GM18499 (cell line): ENCODE data around the gene TGOLN2.
"Not testable (repeated sequence)": the region's sequence is repeated elsewhere in the genome, so short reads cannot be mapped to it uniquely, and the experiment has no call there.

Source experiments
- ATAC-seq: cut with Tn5 transposase; IDR thresholded peaks from one replicate; pipeline ENCODE4 v1.9.1; 2021; ENCODE audit warnings: moderate number of reproducible peaks; ENCODE audit not compliant: insufficient read depth, unreplicated experiment

Gene TGOLN2

DNA sequence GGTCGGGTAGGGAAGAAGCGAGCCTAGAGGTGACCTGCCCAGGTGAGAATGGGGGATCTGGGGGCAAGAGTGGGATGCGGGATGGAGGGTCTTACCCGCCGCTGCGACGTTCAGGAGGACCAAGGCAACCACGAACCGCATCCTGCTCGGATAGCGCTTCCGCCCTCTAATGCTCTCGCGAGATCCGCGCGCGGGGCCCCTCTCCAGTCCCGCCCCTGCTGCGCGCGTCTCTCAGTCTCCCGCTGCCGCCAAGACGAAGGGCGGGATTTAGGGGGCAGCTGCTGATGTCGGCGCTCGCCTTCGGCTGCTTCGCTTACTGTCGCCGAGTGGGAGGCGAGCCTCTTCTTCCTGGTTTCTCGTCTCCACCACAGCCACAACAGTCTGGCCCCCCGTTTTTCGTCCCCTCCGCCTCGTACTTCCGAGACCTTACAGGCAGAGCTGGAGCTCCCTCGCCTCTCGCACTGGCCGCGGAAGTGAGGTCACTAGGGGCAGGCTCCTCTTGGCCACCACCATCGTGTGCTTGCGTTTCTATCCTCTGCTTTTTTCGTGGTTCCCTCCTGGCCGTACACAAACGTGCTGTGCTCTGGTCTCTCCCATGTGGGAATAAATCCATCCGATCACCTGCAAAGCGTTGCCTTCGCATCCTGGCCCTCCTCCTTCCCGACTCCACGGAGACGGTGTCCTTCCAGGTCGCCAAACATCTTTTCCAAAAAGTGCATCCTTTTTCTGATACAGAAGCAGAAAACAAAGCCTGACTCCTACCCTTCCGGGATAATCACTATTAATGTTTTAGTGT lies at the start of gene TGOLN2:
Gene TGOLN2 (minus strand): TSS at position 168 of the 796 bp plus-strand sequence. CDS start 27 bp downstream, at position 141.
- peak; percentile 56 for ATAC-seq

DNA sequence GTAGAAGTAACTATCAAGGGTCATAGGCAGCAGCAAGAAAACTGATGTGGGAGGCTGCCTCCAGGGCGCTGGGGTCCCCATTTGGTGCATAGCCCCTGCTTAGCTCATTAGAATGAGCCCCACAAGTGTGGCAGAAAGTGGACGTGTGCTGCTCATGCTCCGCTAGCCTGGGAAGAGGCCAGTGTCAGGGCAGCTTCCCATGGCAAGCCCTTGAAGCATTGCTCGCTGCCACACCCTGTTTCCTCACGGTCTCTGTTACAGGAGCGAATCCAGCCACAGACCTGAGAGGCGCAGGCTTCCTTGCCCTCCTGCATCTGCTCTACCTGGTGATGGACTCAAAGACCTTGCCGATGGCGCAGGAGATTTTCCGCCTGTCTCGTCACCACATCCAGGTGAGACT lies 49.3 kb upstream of the TGOLN2 start:
- no peak for ATAC-seq

DNA sequence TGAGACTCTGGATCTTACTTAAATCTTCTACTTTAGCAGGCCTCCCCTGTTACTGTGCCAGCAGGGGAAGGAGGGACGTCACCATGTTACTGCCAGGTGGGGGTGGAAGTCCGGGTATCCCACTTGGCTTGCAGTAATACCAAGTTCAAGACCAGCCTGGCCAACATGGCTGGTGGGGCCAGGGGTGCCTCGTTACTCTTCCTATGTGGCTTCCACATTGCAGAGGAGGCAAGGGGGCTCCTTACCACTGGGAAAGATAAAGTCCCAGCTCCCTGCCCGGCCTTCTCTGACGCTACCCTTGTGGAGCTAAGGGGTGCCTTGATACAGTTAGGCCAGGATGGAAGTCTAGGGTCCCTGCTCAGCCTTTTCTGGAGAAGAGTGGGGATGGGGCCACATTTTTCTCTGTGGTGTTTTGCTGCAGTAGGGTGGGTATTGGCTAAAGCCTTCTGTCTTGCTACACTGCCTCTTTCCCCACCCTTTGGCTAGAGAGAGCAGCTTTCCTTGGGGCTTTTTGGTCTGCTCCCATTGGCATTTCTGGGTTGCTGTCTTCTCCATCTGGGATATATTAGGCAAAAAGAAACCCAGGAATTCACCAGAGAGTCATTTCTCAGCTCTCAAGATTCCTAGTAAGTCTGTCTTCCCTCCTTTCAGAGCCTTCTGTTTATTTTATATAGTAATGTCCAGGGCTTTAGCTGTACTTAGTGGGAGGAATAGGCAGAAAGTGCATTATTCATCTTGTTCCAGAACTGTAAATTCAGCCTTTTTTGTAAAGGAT lies 48.7 kb upstream of the TGOLN2 start:
- ATAC-seq: no peak

DNA sequence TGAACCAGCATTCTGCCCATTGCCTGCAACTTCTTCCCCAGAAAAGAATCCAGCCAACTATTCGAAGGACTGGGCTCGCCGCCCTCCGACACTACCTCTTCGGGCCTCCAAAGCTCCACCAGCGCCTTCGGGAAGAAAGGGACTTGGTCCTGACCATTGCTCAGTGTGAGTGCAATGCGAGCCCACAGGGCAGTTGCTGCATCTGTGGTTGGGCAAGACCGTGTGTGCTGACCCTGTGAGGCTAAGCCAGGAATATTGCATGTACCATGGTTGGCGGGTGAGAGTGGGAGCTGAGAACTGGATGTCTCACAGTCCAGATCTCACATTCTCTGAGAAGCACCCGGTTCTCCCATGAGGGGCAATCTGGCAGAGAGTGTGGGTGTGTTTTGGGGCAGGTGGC lies 43.3 kb upstream of the TGOLN2 start:
- ATAC-seq: no peak

DNA sequence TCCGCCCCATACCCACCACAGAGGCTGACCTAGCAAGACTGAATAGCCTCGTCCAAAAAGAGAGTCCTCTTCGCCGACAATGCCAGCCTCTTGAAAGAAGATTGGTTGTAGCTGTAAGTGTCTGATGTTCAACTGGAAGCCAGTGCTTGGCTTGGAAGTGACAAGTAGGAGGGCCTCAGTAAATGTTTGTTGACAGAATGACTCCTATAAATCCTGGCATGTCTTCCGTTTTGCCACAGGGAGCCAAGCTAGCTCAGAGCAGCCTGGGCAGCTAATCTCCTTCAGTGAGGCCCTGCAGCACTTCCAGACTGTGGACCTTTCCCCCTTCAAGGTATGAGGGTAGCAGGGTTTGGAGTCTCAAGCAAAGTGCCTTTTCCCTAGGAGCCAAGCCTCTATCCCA lies 41.7 kb upstream of the TGOLN2 start:
- no peak for ATAC-seq

DNA sequence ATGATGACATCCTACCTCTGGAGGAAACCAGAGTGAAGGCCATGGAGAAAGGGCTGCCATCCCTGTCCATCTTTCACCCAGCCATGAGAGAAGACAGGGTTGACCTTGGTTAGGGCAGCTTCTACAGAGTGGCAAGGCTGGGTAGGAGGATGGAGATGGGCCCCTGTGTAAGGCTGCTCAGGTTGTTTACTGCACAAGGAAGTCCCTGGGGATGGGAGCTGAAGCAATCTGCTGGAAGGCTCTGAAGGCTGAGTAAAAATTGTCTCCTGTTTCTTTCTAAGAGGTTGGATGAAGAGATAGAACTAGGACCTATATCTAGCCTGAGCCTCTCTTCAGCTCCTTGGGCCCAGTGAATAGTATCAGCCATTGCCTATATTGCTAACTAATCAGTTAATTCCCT lies 41.1 kb upstream of the TGOLN2 start:
- ATAC-seq: no peak

DNA sequence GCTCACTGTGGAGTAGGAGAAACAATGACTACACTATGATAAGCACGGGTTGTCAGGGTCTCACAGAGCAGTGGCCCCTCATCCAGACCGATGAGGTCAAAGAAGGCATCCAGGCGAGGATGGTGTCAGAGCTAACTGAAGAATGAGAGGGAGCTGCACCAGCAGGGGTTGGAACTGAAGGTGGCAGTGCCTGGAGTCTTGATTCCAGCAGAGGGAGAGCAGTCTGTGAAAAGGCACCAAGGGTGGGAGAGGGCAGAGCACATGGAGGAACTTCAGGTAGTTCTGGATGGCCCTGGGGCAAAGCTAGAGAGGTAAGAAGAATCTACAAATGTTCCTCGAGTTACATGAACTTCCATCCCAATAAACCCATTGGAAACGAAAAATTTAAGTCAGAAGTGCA lies 39.4 kb upstream of the TGOLN2 start:
- no peak for ATAC-seq

DNA sequence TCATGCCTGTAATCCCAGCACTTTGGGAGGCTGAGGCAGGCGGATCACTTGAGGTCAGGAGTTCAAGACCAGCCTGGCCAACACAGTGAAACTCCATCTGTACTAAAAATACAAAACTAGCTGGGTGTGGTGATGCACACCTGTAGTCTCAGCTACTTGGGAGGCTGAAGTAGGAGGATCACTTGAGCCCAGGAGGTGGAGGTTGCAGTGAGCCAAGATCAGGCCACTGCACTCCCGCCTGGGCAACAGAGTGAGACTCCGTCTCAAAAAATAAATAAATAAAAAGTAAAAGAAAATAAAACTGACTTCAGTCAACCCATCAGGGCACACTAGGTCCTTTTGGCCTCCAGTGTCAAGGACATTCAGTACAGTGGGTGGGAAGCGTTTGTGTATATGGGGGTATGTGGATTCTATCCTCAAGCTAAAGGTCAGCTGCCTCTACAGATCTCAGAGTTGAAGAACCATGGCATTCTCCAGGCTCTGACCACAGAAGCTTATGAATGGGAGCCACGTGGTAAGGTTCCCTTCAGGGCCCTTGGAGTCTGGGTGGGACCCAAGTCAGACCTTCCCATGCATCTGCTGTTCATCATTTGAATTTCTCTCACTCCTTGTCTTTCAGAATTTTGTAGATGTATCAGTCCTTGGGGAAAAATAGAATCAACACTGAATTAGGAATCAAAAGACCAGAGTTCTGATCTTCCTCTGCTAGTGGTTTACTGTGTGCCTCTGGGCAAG lies 35.0 kb upstream of the TGOLN2 start:
- not testable (repeated sequence) for ATAC-seq

DNA sequence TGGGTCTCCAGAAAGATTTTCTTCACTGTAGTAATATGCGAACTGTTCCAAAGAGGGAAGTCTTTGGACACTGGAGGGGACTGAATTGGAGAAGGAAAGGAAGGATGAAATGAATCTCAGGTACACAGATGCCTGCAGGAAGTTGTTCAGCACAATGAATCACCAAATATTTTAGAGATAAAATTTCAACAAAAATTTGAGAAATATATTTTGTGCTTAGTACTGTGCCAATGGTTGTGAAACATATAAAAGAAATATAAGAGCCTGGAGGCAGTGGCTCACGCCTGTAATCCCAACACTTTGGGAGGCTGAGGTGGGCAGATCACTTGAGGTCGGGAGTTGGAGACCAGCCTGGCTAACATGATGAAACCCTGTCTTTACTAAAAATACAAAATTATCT lies 29.9 kb upstream of the TGOLN2 start:
- no peak for ATAC-seq

DNA sequence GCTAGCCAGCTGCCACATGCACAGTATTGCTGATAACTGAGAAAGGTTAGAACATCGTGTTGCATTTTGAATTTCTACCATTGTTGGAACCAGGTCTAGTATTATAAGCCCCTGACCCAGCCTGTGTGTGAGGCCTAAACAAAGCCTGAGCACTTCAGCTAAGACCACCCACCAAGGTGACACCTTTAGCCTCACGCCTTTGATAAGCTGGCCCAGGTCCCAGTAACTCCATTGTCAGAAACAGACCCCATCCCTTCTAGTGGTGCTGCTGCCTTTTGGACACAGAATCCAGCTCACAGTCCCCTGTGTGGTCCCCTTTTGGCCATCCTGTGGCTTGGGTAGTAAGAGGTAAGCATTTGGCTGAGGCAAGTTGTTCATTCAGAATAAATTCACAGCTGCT lies 28.4 kb upstream of the TGOLN2 start:
- ATAC-seq: no peak

DNA sequence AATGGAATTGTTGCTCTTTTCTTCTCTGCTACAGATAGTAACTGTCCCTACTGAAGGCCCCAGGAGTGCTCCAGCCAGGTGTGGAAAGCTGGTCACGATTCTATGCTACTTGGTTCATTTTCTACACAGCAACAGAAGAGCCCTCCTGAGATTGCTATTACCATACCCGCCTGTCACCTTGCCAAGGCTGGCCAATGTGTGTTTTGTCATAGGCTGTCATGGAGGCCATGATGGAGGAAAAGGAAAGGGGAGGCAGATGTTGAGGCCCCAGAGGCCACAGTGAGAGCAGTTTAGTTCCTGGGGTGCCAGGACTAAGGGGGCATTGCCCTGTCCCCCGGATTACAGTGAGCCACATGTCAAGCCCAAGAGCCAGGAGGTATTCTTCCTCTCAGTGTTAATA lies 27.7 kb upstream of the TGOLN2 start:
- ATAC-seq: no peak

DNA sequence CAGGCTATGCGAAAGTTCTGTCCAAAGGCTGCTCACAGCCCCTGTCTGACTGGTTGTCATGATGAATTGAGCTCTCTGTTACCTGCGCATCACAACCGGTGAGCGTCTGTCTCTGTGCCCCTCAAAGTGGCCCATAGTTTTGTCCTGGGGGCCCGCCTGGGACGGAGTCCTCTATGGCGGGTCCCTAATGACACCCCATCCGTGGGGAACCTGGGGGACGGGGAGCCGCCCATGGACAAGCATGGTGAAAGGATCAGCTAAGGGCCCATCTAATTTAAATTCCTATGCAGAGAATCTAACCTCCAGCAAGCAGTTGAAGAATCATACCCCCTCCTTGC lies 27.3 kb upstream of the TGOLN2 start:
- ATAC-seq: peak; percentile 5

DNA sequence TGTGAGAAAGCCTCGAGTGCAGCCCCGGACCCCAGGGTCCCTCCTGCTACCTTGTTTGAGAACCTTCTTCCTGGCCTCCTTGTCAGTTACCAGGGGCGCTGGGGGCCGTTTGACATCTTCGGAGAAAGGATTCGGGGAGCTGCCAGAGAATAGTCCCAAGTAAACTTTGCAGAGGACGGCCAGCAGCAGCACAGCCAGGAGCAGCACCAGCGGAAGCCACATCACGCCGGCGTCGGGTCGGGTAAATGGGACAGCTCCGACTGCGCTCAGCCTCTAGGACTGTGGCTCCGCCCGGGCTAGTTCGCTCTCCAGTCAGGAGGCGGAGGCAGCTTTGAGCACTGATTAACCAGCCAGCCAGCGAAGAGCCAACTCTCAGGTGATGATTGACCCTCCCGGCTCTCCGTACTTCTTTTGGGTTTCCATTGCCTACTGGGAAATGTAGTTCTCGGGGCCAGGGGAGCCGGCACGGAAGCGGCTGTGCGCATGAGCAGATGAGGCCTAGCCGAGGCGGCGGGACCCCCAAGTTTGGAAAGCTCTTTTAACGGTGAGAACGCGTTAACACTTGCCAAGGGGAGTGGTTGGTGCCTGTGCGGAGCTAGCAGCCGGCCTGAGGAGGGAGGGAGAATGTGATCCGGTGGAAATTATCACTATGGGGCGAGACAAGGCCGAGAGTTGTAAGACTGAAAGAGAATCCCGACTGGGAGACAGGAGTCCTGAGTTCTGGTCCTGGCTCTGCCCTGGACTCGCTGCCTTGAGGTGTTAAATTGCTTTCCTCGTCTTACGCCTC lies 26.7 kb upstream of the TGOLN2 start, which contains the start of the genes ELMOD3 and RETSAT:
Gene ELMOD3 (plus strand): TSS at position 484 of the 787 bp plus-strand sequence. CDS start 2,430 bp downstream, outside the sequence.
Gene RETSAT (minus strand): TSS at position 243 of the 787 bp plus-strand sequence. CDS start 21 bp downstream, at position 222.
- peak; percentile 92 for ATAC-seq

DNA sequence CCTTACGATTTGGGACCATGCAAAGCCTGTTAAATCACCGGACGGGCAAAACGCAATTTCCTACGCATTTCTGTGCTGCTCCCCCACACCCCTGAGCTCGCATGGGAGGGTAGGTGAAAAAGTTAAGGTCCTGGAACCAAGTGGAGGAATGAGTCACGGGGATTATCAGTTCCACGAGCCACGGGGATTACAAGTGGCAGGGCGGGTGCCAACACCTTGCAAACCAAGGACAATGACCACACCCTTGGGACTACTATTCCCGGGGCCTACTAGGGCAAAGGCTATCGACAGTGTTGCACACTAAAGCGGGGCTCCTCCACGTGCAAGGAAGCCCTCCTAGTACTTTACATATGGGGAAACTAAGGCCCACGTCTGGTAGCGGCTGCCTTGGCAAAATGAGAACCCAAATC lies 26.1 kb upstream of the TGOLN2 start:
- ATAC-seq: no peak

DNA sequence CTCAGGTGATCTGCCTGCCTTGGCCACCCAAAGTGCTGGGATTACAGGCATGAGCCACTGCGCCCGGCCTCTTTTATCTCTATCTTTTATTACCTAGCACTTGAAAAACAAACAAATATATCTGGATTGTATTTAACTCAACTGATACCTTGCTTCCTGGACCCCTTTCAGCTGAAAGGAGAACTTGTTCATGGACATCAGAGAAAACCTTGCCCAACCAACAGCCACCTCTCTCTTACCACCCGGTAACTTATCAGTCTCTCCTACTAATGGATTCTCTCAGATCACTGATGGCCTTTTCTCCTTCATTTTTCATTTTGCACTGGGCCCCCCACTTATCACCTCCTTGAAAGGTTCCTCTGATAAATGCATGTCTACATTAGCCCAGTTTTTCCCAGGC lies 19.8 kb upstream of the TGOLN2 start:
- no peak for ATAC-seq

DNA sequence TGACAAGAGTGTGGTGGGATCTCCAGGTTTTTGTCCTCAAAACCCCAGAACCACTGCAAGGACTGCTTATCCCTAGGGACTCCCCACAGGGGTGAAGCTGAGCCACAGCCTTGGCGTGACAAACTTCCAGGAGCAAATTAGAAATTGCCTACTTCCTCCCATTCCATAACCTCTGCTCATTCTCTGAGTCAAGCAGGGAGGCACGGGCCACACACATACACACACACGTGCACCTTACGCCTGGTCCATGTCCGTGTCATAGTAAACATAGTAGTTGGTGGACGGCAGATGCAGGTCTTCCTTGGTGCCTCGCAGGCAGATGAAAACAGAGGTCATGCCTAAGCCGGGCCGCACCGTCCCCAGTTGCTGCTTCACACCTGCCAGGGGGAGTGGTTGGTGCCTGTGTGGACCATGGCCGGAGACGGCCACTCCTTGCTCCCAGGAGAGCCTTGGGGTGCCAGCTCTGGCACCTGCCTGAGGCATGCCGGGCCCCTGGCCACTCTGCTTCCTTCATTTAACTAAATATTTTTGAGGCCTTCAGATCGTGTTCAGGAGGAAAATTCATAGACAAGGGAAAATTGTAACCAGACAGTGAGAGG lies 16.7 kb upstream of the TGOLN2 start:
- no peak for ATAC-seq

DNA sequence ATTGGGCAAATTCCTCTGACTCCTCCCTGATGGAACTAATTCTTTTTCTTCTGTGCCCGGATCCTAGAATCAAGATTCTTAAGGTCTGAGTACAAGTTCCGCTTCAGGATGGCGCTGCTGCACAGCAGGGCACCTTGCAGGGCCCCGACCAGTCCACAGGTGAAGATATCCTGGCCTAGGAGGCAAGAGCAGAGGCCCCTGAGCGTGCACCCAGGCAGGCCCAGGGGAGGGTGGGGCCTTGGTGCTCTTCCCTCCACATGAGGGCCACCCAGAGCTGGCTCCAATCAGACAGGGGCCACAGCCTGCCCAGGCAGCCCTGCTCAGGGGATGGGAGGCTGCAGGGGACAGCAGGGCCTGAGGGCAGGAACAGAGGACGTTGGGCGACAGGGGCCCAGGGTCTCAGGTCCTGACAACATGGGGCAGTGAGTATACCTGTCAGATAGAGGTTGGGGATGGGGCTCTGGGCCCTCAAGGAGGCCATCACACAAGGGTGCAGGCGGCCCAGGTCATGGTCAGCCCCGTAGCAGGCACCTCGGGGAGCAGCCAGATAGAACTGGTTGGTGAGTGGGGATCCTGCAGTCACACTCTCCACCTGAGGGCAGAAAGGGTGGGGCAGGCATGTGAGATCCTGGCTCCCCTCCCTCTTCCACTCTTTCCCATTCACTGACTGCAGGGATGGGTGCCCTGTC lies 15.6 kb upstream of the TGOLN2 start:
- ATAC-seq: not testable (repeated sequence)

DNA sequence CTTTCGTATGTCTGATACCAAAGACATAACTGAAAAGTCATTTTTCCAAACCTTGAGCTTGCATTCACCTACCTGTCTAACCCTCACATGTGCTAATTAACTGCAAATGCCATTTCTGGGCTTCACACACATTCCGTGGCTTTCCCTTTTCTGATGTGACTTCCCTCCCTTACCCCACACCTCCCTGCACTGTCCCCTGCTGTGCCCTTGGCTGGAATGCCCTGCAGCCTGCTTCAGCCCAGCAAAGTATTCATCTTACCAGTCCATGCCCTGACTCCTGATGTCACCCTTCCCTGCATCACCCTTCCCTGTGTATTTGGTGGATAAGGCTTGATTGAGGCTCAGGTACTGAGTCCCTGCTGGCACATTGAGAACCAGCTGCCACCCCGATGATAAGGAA lies 14.4 kb upstream of the TGOLN2 start:
- ATAC-seq: no peak
